Body of pancreas (tissue), 4 donors: ENCODE data around the gene KDELR1. TPM values are rescaled to one million over a fixed set of nuclear protein-coding genes. Genes with fewer than 3 reads are reported as not detected.

Experiments
- ATAC-seq: fragments of 150-250 bp; one replicate; pipeline ENCODE4 v1.9.1; 2016
- DNase-seq, 4 donors: peaks; one replicate each; pipeline ENCODE4 v3.0.0-alpha.2; 2019
- H3K27ac ChIP-seq, 4 donors: fragments of 200-600 bp; sonication (generic); 1 replicate in 3 of 4; 2 replicates in 1 of 4; pipeline versions ENCODE4 v1.5.1 to v1.6.1; 2016 to 2019; ENCODE audit warnings: mild to moderate bottlenecking in 1 of 4, mixed read lengths in 1 of 4, moderate library complexity in 1 of 4
- H3K27me3 ChIP-seq, 2 donors: fragments of 200-600 bp; sonication (generic); one replicate each; pipeline ENCODE4 v1.6.0; 2016; ENCODE audit warnings: mild to moderate bottlenecking in 1 of 2
- H3K36me3 ChIP-seq, 2 donors: fragments of 200-600 bp; sonication (generic); replicated peaks in 1 of 2; 2 replicates each; pipeline ENCODE4 v1.5.1; 2016; ENCODE audit warnings: low read depth in 2 of 2; ENCODE audit not compliant: insufficient read depth in 1 of 2
- H3K4me1 ChIP-seq: fragments of 200-600 bp; sonication (generic); one replicate; pipeline ENCODE4 v1.6.0; 2016
- H3K4me3 ChIP-seq, 2 donors: fragments of 200-600 bp; sonication (generic); 1 replicate in 1 of 2; 2 replicates in 1 of 2; pipeline ENCODE4 v1.5.1; 2016 to 2019
- H3K9me3 ChIP-seq, 3 donors: fragments of 200-600 bp; sonication (generic); 1 replicate in 2 of 3; 2 replicates in 1 of 3; pipeline ENCODE4 v1.5.1; 2016
- CTCF ChIP-seq, 7 experiments: fragments of 450-650 bp in 4 of 7; fragments of 200-600 bp in 3 of 7; sonication (generic) in 3 of 7; IDR thresholded peaks; one replicate each; pipeline ENCODE4 v1.5.1; 2016 to 2019; ENCODE audit warnings: antibody characterized with exemption in 7 of 7
- POLR2A ChIP-seq, 3 donors: fragments of 450-650 bp; IDR thresholded peaks; one replicate each; pipeline ENCODE4 v1.6.1; 2016; ENCODE audit warnings: antibody characterized with exemption in 3 of 3, mild to moderate bottlenecking in 2 of 3
- WGBS, 2 donors: methylation state at CpG; one replicate each; pipeline ENCODE4 v1.1.5; 2017; 5-methylcytosine and 5-hydroxymethylcytosine counted together
- intact Hi-C: fragments of 100-400 bp; cut with DNase I; formaldehyde crosslinking; loops from one replicate; pipeline ENCODE4 v1.15.1; 2023
- total RNA-seq, 2 donors: library from RNA; depleted of rRNA; stranded (reverse); fragments of >200 nt; gene quantifications; one replicate each; pipeline ENCODE4 v1.1.0, GENCODE V29; 2016

The KDELR1 gene
- total RNA-seq, 2 donors from 2014 or later: 47.5 to 51.4 TPM

- TF ChIP-seq POLR2A (IDR thresholded peaks at IDR 0.05) (no peak), CTCF (IDR thresholded peaks at IDR 0.05) (peak; percentile 59 to 80 (median 69))
- H3K27ac ChIP-seq: no peak overlapping the region
- ATAC-seq (peak; percentile 64), DNase-seq (peak; percentile 68 to 81 (median 75))
- H3K4me3 ChIP-seq: no peak overlapping the region
- intact Hi-C loops: no loop called here
- H3K27me3 ChIP-seq: no peaks in the 10 kb centered on the region
- no peaks in the 10 kb centered on the region for H3K4me1 ChIP-seq
- H3K36me3 ChIP-seq: no peaks in the 10 kb centered on the region
- no peaks in the 10 kb centered on the region for H3K9me3 ChIP-seq
- WGBS, 2 donors: 42 to 46% methylated on average over 8 of the region's 8 CpGs
Observed at GRCh38 chr19:48351341-48351752, 40.0 kb downstream of the KDELR1 start.

GRCh38 chr19:48350856-48351255, 40.5 kb downstream of the KDELR1 start:
- DNase-seq: no peak
- H3K9me3 ChIP-seq: no peaks in the 10 kb centered on the region
- intact Hi-C loops: no loop called here
- no peaks in the 10 kb centered on the region for H3K36me3 ChIP-seq
- H3K4me3 ChIP-seq: no peak overlapping the region
- WGBS, 2 donors: 92 to 96% methylated on average over 5 of the region's 5 CpGs
- no peak overlapping the region for H3K27ac ChIP-seq
- H3K4me1 ChIP-seq: no peaks in the 10 kb centered on the region
- no peak for ATAC-seq
- TF ChIP-seq POLR2A (IDR thresholded peaks at IDR 0.05): no peak
- no peak for TF ChIP-seq CTCF (IDR thresholded peaks at IDR 0.05)
- H3K27me3 ChIP-seq: no peaks in the 10 kb centered on the region

GRCh38 chr19:48348737-48349136, 42.6 kb downstream of the KDELR1 start:
- intact Hi-C loops: no loop called here
- TF ChIP-seq POLR2A (IDR thresholded peaks at IDR 0.05): no peak
- TF ChIP-seq CTCF (IDR thresholded peaks at IDR 0.05): no peak
- H3K4me1 ChIP-seq: no peaks in the 10 kb centered on the region
- ATAC-seq: no peak
- DNase-seq: no peak
- no peak overlapping the region for H3K4me3 ChIP-seq
- 85 to 92% methylated on average over 4 to 7 of the region's 7 CpGs for WGBS, 2 donors
- H3K9me3 ChIP-seq: no peaks in the 10 kb centered on the region
- H3K27ac ChIP-seq: peak overlapping the region; percentile 1 to 67 (median 40)
- no peaks in the 10 kb centered on the region for H3K36me3 ChIP-seq
- H3K27me3 ChIP-seq: no peaks in the 10 kb centered on the region

DNA sequence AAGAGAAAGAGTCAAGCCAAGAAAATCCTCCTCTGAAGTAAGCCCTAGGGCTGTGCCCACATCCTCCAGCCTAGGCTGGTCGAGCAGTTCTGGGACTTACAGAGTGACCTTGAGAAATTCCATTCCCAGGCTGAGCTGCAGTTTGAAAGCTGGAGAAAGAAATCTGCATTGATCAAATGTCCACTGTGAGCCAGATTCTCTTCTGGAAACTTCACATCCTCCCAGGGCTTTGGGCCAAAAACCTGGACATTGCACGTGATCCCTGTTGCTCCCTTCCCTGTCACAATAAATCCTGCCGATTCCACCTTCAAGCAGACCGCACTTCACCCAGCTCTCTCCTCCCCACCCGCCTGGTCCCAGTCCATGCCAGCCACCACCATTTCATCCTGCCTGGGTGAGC, 43.3 kb downstream of the KDELR1 start:
- Histone ChIP-seq H3K4me1 (no peaks in the 10 kb centered on the region), H3K27ac (peak overlapping the region; percentile 1 to 67 (median 40)), H3K36me3 (no peaks in the 10 kb centered on the region), H3K27me3 (no peaks in the 10 kb centered on the region), H3K4me3 (no peak overlapping the region), H3K9me3 (no peaks in the 10 kb centered on the region)
- no peak for TF ChIP-seq POLR2A (IDR thresholded peaks at IDR 0.05)
- TF ChIP-seq CTCF (IDR thresholded peaks at IDR 0.05): no peak
- ATAC-seq: peak; percentile 70
- peak; percentile 46 to 74 (median 64) for DNase-seq
- 22 to 29% methylated on average over 5 of the region's 5 CpGs for WGBS, 2 donors
- intact Hi-C loops: no loop called here

- H3K27ac ChIP-seq: no peak overlapping the region
- no peaks in the 10 kb centered on the region for H3K9me3 ChIP-seq
- no peak for ATAC-seq
- TF ChIP-seq CTCF (IDR thresholded peaks at IDR 0.05) (no peak), POLR2A (IDR thresholded peaks at IDR 0.05) (no peak)
- H3K4me1 ChIP-seq: no peaks in the 10 kb centered on the region
- H3K4me3 ChIP-seq: no peak overlapping the region
- WGBS, 2 donors: 83 to 89% methylated on average over 2 of the region's 2 CpGs
- H3K36me3 ChIP-seq: no peaks in the 10 kb centered on the region
- DNase-seq: no peak
- intact Hi-C loops: no loop called here
- no peaks in the 10 kb centered on the region for H3K27me3 ChIP-seq
Observed at GRCh38 chr19:48346191-48346590, 45.2 kb downstream of the KDELR1 start.
